GM18507 (cell line): ENCODE results near the gene SEPTIN12.
"Not testable (repeated sequence)": the region's sequence is repeated elsewhere in the genome, so short reads cannot be mapped to it uniquely, and the experiment has no call there.

Experiments
- DNase-seq: peaks from one replicate; pipeline ENCODE4 v3.0.0; 2011; ENCODE audit warnings: low read depth; ENCODE audit not compliant: insufficient read length; ENCODE audit errors: extremely low spot score
- FAIRE-seq: peaks from 2 replicates; lab custom pipeline; 2011; peaks lifted over from hg19 to GRCh38; lab: Jason Lieb, UNC

SEPTIN12 gene

DNA sequence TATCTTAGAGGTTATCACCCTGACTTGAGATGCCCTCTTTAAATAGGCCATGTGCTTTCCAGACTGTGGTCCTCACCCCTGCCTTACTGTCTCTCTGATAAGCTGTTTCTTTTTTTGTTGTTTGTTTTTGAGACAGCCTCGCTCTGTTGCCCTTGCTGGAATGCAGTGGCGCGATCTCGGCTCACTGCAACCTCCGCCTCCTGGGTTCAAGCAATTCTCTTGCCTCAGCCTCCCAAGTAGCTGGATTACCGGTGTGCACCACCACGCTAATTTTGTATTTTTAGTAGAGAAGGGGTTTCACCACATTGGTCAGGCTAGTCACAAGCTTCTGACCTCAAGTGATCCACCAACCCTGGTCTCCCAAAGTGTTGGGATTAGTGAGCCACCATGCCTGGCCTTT lies 765 bp upstream of the SEPTIN12 start:
- DNase-seq = no peak
- FAIRE-seq = no peak

DNA sequence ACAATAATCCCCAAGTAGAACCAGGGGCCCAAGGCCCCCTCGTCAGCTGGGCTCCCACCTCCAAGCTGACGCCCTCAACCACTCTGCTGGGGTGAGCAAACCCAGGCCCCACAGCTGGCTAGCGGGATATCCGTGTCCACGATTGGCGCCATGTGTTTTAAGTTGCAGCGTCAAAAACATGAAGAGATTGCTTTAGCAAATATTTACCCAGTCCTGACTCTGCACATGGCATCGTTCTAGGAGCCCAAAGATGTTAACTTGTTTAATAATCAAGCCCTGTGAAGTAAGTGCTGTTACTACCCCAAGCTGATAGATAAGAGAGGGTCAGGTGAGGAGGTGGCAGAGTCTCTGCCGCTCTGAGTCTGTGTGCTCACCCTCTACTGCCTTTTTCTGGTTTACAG lies 344 bp upstream of the SEPTIN12 start:
- DNase-seq (no peak), FAIRE-seq (no peak)

DNA sequence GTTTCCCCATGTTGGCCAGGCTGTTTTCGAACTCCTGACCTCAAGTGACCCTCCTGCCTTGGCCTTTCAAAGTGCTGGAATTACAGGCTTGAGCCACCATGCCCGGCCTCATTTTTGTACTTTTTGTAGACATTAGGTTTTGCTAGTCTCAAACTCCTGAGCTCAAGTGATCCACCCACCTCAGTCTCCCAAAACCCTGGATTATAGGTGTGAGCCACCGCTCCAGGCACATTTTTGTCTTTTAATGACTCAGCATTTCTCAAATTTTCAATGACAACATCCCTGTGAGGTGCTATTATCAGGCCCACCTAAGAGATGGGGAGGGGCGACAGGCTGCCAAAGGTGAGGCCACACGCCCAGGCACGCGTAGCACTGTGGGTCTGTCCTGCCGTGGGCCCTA lies 1.1 kb downstream of the SEPTIN12 start:
- no peak for DNase-seq
- no peak for FAIRE-seq

DNA sequence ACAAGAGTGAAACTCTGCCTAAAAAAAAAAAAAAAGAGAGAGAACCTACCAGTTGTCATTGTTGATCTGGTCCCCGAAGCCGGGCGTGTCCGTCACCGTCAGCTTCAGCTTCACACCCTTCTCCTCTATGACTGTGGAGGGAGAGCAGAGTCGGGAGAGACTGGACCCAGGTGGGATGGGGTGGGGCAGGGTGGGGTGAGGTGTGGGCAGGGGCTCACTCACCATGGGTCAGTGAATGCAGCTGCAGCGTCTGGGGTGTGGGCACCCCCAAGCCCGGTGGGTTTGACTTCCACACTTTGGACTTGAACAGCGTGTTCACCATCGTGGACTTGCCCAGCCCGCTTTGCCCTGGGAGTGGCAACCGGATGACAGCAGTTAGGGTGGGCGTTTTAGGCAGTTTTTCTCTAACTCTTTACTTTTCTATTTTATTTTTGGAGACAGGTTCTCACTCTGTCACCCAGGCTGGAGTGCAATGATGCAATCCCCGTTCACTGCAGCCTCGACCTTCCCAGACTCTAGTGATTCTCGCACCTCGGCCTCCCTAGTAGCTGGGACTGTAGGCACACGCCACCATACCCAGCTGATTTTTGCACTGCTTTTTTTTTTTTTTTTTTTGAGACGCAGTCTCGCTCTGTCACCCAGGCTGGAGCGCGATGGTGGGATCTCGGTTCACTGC lies 2.2 kb downstream of the SEPTIN12 start:
- FAIRE-seq = no peak
- no peak for DNase-seq

DNA sequence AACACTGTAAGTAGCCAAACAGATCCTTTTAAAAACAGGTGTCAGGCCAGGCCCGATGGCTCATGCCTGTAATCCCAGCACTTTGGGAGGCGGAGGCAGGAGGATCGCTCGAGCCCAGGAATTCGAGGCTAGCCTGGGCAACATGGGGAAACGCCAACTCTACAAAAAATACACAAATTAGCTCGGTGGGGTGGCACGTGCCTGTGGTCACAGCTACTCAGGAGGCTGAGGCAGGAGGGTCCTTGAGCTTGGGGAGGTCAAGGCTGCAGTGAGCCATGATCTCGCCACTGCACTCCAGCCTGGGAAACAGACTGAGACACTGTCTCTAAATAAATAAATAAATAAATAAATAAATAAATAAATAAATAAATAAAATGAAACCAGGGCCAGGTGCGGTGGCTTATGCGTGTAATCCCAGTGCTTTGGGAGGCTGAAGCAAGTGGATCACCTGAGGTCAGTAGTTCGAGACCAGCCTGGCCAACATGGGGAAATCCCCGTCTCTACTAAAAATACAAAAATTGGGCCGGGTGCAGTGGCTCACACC lies 3.6 kb downstream of the SEPTIN12 start:
- DNase-seq, FAIRE-seq: not testable (repeated sequence)

DNA sequence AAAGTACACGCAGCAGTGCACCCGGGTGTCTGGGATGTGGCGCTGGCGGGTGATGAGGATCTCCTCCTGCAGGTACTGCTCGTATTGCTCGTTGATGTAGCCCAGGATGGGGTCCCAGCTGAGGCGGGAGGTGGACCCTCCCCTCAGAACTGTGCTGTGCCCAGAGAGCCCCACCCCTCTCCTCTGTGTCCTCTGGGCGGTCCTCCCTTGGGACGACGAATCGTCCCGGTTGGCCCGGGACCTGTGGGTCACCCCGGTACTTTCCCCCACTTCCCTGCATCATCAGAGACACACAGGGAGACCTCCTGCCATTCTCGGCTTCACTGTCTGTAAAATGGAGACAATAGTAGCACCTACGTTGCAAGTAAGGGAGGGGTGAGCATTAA lies 4.2 kb downstream of the SEPTIN12 start:
- FAIRE-seq (no peak), DNase-seq (no peak)

DNA sequence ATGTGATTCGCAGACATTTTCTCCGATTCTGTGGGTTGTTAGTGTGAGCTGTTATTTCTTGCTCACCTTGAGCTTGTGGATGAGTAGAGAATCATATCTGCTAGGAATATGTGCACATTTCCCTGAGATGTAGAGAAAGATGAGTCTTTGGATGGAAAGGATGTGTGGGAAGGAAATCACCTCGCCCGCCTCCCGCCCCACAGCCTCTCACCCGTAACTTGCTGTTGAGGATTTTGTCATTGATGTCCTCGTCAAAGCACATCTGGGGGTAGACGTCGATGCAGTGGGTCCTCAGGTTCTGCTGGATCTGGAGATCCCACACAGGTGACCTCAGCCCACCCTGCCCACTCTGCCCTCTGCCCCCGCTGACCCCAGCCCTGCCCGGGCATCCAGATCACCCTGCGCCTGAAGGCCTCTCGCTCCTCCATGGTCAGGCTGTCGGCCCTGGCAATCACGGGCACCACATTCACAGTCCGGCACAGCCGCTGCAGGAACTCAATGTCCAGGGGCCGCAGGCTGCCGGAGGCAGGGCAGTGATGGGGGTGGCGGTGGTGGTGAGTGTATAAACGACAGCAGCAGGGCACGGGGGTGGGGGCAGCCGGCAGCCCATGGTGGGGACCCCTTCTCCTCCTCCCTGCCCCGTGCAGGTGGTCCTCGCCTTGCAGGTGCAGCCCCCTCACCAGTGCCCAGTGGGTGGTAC lies 4.7 kb downstream of the SEPTIN12 start:
- FAIRE-seq (no peak), DNase-seq (no peak)

DNA sequence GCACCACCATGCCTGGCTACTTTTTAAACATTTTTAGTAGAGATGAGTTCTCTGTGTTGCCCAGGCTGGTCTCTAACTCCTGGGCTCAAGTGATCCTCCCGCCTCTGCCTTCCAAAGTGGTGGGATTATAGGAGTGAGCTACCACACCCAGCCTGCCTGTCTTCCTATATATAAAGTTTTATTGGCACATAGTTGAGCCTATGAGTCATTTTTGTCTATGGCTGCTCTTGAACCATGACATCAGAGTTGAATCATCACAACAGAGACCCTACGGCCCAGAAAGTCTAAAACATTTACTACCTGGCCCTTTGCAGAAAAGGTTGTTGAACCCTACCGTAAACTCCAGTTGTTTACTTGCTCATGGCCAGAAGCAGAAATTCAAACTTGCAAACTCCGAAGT lies 7.9 kb downstream of the SEPTIN12 start:
- DNase-seq (no peak), FAIRE-seq (no peak)

DNA sequence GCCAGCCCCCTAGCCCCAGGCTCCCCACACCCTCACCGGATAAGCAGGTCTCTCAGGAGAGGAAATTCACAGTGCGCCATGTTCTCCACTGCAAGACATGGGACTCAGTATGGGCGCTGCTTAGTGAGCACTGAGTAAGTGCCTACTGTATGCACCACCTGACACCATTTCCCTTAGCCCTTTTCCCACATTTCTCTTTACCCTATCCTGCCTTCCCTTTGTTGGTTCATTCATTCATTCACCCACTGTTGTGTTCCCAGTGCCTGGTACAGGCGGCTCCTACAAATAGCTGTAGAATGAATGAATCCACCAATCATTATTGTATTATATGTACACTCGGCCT lies 10.1 kb downstream of the SEPTIN12 start:
- FAIRE-seq (no peak), DNase-seq (no peak)

DNA sequence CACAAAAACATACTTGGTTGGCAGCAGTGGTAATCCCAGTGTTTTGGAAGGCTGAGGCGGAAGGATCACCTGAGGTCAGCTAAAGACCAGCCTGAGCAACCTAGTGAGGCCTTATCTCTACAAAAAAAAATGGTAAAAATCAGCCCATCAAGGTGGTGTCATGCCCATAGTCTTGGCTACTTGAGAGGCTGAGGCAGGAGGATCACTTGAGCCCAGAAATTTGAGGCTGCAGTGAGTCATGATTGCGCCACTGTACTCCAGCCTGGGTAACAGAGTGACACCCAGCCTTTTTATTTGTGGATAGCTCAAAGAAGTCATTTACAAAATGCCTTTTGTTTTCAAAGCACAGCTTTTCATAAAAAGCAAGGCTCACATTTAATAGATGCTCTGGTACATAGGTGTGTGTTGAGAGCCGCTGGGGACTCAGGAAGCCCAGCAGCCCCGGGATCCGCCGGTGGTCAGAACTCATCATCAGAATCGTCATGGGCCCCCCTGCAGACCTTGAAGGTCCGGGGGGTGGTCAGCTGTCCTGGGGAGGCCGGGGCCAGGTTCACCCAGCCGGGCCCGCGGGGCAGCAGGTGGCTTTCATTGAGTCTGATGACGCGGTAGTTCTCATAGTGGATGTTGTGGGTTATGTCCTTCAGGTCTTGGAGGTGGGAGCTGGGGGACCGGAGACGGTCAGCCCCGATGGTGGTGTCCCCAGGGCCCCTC lies 10.7 kb downstream of the SEPTIN12 start:
- DNase-seq (no peak), FAIRE-seq (no peak)

DNA sequence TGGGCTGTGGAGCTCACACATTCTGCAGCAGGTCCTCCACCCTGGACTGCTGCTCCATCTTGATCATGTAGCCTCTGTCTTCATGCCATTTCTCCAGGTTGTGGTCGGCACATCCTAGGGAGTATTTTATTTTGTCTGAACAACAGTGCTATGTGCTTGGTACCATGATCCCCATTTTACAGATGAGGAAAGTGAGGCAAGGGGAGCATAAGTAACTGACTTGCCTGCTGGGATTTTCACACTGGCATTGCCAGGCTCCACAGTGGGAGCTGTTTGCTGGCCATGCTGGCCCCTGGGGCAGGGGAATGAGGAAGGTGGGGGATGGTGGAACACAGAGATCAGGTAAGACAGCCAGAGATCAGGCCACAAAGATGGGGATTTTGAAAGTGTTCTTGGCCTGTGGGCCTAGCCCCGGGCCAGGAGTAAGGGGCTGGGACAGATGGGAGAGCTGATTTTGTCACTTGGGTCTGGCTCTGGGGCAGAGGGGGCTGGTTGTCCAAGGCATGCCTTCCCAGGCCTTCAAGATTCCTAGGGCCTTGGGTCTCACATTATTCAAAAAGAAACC lies 11.9 kb downstream of the SEPTIN12 start:
- DNase-seq = no peak
- no peak for FAIRE-seq

DNA sequence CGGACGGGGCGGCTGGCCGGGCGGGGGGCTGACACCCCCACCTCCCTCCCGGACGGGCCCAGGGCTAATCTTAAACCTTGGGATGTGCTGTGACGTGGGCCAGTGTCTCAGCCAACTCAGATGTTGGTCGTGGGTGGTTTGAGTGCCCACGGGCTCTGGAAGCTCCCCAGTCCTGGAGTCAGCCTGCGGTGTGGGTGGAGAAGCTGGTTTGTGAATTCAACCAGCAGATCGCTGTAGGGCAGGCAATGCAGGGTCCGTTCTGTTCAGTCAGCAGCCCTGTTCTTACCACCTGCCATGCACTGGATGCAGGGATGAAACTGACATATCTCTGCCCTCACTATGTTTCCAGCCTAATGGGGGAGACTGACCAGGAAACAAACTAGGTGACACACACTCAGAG lies 13.1 kb downstream of the SEPTIN12 start:
- DNase-seq (no peak), FAIRE-seq (no peak)

DNA sequence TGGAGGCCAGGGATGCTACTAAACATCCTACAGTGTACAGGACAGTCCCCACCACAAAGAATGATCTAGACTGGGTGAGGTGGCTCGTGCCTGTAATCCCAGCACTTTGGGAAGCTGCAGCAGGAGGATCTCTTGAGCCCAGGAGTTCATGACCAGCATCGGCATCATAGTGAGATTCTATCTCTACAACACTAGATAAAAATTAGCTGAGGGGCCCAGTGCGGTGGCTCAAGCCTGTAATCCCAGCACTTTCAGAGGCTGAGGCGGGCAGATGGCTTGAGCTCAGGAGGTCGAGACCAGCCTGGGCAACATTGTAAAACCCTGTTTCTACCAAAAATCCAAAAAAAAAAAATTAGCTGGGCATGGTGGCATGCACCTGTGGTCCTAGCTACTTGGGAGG lies 15.8 kb downstream of the SEPTIN12 start:
- FAIRE-seq (no peak), DNase-seq (no peak)

DNA sequence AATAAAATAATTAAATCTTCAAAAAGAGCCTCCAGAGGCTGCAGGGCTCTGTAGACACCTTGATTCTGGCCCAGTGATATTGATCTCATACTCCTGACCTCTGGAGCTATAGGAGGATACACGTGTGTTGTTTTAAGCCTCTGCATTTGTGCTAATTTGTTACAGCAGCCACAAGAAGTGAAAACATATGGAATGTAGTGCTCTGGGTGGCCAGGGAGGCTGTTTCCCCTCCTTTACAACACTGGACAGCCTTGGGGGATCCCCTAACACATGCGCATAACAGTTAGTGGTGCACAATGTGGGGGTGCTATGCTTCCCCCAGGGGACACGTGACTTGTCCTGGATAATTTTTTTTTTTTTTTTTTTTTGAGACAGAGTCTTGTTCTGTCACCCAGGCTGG lies 16.5 kb downstream of the SEPTIN12 start:
- FAIRE-seq (no peak), DNase-seq (no peak)

DNA sequence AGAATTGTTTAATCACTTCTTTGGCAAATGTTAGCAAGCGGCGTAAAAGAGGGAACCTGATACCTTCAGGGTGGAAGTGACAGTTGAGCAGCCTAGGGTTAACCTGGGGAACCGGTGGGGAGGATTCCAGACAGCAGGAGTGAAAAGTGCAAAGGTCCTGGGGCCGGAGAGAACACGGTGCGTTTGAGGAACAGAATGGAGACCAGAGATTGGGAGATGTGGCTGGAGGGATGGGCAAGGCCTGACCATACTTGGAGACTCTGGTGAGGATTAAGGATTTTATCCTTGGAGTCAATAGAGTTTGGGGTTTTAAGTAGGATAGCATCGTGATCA lies 18.9 kb downstream of the SEPTIN12 start:
- DNase-seq (no peak), FAIRE-seq (no peak)

DNA sequence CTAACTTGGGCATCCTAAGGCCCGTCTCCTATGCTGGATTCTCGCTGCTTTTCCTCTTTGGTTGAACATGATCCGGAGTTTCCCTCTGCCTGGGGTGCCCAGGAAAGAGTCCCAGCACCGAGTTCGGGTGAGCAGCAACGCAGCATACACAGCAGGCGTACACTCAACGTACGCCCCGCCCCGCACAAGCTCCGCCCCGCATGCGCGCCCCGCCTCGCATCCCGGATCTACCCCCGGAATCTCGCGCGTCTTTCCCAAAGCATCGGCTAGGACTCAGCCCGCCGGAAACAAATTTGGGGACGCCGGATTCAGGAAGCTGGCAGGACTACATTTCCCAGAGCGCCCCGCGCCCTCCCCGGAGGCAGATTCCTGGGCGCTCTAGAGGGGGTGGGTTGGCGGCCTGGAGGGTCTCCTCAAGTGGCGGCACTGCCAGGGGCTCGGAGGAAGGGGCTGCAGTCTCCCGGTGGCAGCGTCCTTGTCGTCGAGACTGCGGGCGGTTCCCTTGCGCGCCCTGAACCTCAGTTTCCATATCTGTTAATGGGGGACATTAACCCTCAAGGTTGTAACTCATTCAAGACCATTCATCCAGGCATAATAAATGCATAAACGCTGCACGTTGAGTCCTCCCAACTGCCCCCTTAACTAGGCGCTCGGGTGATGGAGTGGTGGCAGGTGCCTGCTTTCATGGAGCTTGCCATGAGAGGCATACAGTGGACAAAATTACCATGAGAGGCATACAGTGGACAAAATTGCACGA lies 19.4 kb downstream of the SEPTIN12 start:
- DNase-seq (peak; percentile 85), FAIRE-seq (peak; percentile 84)

DNA sequence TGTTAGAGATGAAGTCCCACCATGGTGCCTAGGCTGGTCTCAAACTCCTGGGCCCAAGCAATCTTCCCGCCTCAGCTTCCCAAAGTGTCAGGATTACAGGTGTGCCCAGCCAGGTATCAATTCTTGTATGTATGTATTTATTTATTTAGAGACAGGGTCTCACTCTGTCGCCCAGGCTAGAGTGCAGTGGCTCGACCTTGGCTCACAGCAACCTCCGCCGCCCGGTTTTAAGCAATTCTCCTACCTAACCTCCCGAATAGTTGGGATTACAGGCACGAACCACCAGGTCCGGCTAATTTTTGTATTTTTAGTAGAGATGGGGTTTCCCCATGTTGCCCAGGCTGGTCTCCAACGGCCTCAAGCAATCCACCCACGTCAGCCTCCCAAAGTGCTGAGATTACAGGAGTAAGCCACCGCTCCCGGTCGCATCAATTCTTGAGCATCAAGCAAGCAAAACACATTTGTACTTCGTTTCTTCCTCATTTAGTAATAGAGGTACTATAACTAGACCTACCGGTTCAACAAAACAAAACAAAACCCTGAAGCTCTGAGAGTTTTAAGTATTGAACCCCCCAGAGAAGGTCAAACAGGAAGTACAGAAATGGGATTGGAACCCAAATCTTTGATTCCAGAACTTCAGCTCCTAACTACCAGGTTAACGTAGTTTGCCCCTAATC lies 20.1 kb downstream of the SEPTIN12 start:
- no peak for DNase-seq
- FAIRE-seq = no peak

DNA sequence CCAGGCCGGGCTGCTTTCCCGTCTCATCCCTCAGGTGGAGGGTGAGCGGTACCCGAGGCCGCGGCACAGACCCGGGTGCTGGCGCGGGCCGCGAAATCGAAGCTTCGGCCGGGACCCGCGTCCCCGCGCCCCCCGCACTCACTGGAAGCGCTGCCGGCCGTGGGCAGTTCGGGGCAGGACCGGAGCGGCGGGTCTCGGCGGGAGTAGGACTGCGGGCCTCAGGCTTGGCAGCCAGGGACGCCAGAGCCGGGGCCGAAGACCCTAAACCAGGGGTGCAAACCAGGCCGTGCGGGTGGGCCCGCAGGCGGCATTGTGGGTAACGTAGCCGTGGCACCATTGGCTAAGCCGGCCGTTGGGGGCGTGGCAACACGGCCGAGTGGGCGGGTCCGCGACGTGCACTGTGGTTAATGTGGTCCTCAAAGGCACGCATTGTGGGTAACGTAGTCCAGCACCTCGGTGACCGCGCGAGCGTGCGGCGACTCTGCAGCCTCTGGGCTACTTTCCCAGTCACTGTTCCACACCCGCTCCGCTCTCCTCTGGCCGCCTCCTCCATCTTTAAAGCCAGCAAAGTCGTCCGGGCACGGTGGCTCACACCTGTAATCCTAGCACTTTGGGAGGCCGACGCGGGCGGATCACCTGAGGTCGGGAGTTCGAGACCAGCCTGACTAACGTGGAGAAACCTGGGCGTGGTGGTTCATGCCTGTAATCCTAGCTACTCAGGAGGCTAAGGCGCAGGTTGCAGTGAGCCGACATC lies 21.1 kb downstream of the SEPTIN12 start, which contains the start of gene ZNF500:
Gene ZNF500, minus strand, starts transcription at position 288 of the 754 bp plus-strand sequence. CDS start 1,184 bp downstream, outside the sequence.
- peak; percentile 98 for FAIRE-seq
- peak; percentile 89 for DNase-seq
